Stimulated activated memory B cell treated with anti-CD40 and anti-IgM and Interleukin-4, amounts not matched to agents 10 μg/mL and 1 μg/mL and 100 μg/mL, for 72 hours (primary cell): ENCODE data around the gene TPRX1.
"Not testable (repeated sequence)": the region's sequence is repeated elsewhere in the genome, so short reads cannot be mapped to it uniquely, and the experiment has no call there.

Experiments
- ATAC-seq: fragments of 150-1000 bp; cut with Tn5 transposase; 2 replicates; pipeline ENCODE4 v1.10.0; 2021
- H3K27ac Mint-ChIP-seq: one replicate; pipeline ENCODE4 v1.8.0; 2022; ENCODE audit warnings: mild to moderate bottlenecking, mixed read lengths
- H3K27me3 Mint-ChIP-seq: one replicate; pipeline ENCODE4 v1.8.0; 2022; ENCODE audit warnings: mixed read lengths
- H3K36me3 Mint-ChIP-seq: one replicate; pipeline ENCODE4 v1.8.0; 2022; ENCODE audit warnings: mixed read lengths
- H3K4me1 Mint-ChIP-seq: one replicate; pipeline ENCODE4 v1.8.0; 2022; ENCODE audit warnings: mixed read lengths
- H3K4me3 Mint-ChIP-seq: one replicate; pipeline ENCODE4 v1.8.0; 2022; ENCODE audit warnings: mild to moderate bottlenecking, moderate library complexity, mixed read lengths
- H3K9me3 Mint-ChIP-seq: one replicate; pipeline ENCODE4 v1.8.0; 2022; ENCODE audit warnings: mixed read lengths

TPRX1 gene, protein sequence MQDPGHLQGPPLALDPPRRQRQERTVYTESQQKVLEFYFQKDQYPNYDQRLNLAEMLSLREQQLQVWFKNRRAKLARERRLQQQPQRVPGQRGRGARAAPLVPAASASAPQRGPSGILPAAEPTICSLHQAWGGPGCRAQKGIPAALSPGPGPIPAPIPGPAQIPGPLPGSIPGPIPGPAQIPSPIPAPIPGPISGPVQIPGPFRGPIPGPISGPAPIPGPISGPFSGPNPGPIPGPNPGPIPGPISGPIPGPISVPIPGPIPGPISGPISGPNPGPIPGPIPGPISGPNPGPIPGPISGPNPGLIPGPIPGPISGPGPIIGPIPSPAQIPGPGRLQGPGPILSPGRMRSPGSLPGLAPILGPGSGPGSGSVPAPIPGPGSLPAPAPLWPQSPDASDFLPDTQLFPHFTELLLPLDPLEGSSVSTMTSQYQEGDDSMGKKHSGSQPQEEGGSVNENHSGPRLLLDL

DNA sequence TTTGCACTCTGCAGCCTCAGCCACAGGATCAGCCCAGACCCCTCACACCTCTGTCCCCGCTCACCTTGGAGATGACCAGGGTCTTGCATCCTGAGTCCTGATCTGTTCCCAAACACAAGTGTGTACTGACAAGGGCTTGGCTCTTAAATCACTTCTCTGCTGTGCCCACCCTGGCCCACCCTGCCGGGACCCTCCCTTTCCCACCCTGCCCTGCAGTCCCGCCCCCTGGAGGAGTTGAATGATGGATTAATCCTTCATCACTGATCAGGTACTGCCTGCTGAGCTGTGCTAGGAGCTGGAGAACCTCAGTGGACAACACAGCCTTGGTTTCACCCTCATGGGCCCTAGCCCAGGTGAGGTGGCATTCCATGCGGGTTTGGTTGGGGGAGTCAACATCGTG, at the start of gene TPRX1:
Gene TPRX1 (minus strand): TSS at position 101 of the 400 bp plus-strand sequence. CDS start 12 bp downstream, at position 89.
- ATAC-seq: not testable (repeated sequence)

DNA sequence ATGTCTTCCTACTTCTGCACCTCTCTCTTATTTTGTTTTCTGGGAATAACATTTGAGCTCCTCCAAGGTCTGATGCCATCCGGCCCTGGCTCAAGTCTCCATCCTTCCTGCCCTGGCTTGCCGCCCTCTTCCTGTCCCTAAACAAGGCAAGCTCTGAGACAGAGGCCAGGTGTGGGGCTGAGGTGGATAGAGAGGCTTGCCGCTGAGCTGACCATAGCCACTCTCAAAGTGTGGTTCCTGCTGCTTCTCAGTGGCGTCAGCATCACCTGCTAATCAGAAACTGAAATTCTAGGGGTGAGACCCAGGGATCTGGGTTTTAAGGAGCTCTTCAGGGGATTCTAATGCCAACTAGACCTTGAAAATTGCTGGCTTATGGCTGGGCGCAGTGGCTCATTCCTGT, 48.7 kb upstream of the TPRX1 start:
- Mint-ChIP-seq H3K4me3 (no peak overlapping the region), H3K36me3 (peaks cover 5% of the 10 kb centered on the region), H3K27ac (no peak overlapping the region), H3K27me3 (peaks cover 70% of the 10 kb centered on the region), H3K9me3 (peaks cover 4% of the 10 kb centered on the region), H3K4me1 (no peaks in the 10 kb centered on the region)
- no peak for ATAC-seq

More for the DNA sequence above, at the start of gene TPRX1:
- H3K9me3 Mint-ChIP-seq, H3K4me3 Mint-ChIP-seq, H3K36me3 Mint-ChIP-seq, H3K4me1 Mint-ChIP-seq, H3K27me3 Mint-ChIP-seq, H3K27ac Mint-ChIP-seq: not testable (repeated sequence)

DNA sequence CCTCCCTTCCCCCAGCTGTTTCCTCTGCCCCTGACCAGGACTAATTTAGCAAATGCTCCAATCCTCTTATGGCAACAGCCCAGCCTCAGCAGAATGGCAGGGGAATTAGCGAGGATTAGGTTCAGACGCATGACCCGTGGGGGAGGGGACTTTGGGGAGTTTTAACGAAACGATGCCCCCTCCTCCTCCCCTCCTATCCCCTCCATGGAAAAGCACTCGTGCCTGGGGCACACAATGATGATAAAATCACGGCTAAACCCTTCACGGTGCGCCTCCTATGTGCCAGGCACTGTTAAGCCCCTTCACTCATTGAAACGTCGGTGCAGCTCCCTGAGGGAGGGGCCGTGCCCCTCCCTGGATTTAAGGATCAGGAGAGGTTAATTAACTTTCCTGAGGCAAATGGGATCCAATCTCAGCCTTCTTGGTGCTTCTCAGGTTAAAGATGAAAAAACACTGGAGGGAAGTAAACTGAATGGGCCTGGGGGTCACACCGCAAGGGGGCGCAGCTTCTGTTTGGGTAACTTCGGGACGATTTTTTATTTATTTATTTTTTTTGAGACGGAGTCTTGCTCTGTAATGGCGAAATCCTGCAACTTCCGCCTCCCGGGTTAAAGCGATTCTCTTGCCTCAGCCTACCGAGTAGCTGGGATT, 44.6 kb upstream of the TPRX1 start:
- no peak for ATAC-seq
- no peaks in the 10 kb centered on the region for H3K4me1 Mint-ChIP-seq
- peaks cover 5% of the 10 kb centered on the region for H3K36me3 Mint-ChIP-seq
- H3K4me3 Mint-ChIP-seq: no peak overlapping the region
- no peak overlapping the region for H3K27ac Mint-ChIP-seq
- H3K9me3 Mint-ChIP-seq: peaks cover 4% of the 10 kb centered on the region
- peaks cover 66% of the 10 kb centered on the region for H3K27me3 Mint-ChIP-seq

DNA sequence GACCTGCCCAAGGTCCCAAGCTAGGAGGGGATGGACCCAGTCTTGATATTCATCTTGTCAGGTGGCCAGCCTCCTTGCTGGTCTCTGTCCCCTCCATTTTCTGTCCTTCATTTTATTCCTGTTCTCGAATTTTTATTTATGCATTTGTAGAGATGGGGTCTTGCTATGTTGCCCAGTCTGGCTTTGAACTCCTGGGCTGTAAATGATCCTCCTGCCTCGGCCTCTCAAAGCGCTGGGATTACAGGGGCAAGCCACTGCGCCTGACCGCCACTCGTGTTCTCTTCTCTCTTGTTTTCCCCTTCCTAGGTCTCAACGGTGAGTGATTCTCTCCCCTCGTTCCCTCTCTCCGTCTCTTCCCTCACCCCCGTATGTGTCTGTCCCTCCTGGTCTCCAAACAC, 44.1 kb upstream of the TPRX1 start:
- Mint-ChIP-seq H3K4me3 (no peak overlapping the region), H3K27me3 (peaks cover 66% of the 10 kb centered on the region), H3K27ac (no peak overlapping the region), H3K36me3 (peaks cover 5% of the 10 kb centered on the region), H3K4me1 (no peaks in the 10 kb centered on the region), H3K9me3 (peaks cover 4% of the 10 kb centered on the region)
- ATAC-seq: no peak

DNA sequence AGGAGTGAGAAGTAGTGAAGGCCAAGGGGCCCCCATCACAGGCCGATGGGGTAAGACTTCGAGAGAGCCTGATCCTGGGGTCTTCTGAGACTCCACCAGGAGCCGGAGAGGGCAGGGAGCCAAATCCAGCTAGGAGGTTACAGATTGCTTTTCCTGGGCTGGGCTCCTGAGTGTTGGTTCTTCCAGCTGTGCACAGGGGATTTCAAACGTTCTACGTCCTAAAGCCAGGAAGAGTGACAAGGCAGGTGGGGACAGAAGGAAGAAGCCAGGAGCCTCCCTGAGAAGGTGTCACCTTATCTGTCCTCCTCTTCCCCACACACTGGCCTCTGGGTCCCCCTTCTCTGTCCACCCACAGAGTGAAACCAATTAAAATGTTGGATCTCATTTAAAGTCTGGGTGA, 38.6 kb upstream of the TPRX1 start:
- Mint-ChIP-seq H3K9me3 (no peaks in the 10 kb centered on the region), H3K4me3 (no peak overlapping the region), H3K36me3 (no peaks in the 10 kb centered on the region), H3K4me1 (no peaks in the 10 kb centered on the region), H3K27me3 (peaks cover 42% of the 10 kb centered on the region), H3K27ac (no peak overlapping the region)
- no peak for ATAC-seq

DNA sequence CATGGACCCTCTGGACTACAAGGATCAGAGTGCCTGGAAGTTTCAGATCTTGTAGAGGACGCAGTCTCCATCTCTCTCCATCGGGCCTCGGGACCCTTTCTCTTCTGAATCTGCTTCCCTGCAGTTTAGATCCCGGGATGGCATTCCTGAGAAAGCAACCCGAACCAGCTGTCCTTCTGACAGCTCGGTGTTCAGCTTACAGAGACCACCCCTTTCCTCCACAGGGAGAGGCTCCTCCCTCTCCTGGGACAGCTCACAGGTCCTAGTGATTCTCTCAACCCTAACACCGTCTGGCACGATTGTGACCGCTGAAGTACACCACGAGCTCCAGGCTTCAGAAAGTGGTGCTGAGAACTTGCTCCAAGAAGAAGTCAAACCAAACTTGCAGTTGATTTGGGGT, 35.6 kb upstream of the TPRX1 start:
- no peak for ATAC-seq
- Mint-ChIP-seq H3K9me3 (no peaks in the 10 kb centered on the region), H3K36me3 (no peaks in the 10 kb centered on the region), H3K4me1 (no peaks in the 10 kb centered on the region), H3K27ac (no peak overlapping the region), H3K27me3 (peaks cover 34% of the 10 kb centered on the region), H3K4me3 (no peak overlapping the region)

DNA sequence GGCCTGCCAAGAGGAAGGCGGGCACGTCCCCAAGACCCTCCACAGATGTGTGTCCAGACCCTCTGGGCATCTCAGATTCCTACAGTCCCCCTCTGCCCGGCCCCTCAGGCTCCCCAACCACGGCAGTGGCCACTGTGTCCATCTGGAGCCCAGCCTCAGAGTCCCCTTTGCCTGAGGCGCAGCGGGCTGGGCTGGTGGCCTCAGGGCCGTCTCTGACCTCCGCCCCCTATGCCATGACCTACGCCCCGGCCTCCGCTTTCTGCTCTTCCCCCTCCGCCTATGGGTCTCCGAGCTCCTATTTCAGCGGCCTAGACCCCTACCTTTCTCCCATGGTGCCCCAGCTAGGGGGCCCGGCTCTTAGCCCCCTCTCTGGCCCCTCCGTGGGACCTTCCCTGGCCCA, 35.1 kb upstream of the TPRX1 start:
- Mint-ChIP-seq H3K9me3 (no peaks in the 10 kb centered on the region), H3K4me1 (no peaks in the 10 kb centered on the region)

DNA sequence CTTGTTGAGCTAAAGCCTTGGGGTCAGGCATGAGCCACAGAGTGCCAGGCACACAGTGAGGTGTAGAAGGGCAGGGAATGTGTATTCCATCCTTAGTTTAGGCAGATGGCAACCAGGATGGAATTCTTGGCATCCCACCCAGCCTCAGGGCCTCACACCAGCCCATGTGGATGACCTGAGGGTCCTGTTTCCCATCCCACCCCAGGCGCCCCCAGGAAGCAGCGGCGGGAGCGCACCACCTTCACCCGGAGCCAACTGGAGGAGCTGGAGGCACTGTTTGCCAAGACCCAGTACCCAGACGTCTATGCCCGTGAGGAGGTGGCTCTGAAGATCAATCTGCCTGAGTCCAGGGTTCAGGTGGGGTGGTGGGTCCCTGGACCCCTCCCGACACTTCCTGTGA, 31.7 kb upstream of the TPRX1 start:
- no peaks in the 10 kb centered on the region for H3K4me1 Mint-ChIP-seq
- H3K27ac Mint-ChIP-seq: no peak overlapping the region
- H3K4me3 Mint-ChIP-seq: no peak overlapping the region
- H3K9me3 Mint-ChIP-seq: no peaks in the 10 kb centered on the region
- no peak for ATAC-seq
- H3K36me3 Mint-ChIP-seq: no peaks in the 10 kb centered on the region
- H3K27me3 Mint-ChIP-seq: peaks cover 11% of the 10 kb centered on the region

More for the DNA sequence above, 35.1 kb upstream of the TPRX1 start:
- Mint-ChIP-seq H3K4me3 (no peak overlapping the region), H3K36me3 (no peaks in the 10 kb centered on the region), H3K27me3 (peaks cover 34% of the 10 kb centered on the region), H3K27ac (no peak overlapping the region)
- ATAC-seq: no peak

DNA sequence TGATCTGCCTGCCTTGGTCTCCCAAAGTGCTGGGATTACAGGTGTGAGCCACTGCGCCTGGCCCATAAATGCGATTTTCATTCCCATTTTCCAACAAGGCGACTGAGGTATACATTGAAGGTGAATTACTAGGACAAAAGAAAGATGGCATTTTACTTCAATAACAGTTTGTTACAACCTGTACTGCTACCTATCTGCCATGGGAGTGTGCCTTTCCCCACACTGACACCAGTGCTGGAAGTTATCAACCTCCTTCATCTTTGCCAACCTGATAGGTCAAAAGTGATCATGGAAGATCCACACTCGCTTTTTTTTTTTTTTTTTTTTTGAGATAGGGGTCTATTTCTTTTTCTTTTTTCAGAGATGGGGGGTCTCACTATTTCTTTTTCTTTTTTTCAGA, 28.4 kb upstream of the TPRX1 start:
- H3K27me3 Mint-ChIP-seq: peaks cover 11% of the 10 kb centered on the region
- H3K4me3 Mint-ChIP-seq: no peak overlapping the region
- H3K4me1 Mint-ChIP-seq: no peaks in the 10 kb centered on the region
- ATAC-seq: no peak
- H3K9me3 Mint-ChIP-seq: no peaks in the 10 kb centered on the region
- H3K36me3 Mint-ChIP-seq: no peaks in the 10 kb centered on the region
- no peak overlapping the region for H3K27ac Mint-ChIP-seq

DNA sequence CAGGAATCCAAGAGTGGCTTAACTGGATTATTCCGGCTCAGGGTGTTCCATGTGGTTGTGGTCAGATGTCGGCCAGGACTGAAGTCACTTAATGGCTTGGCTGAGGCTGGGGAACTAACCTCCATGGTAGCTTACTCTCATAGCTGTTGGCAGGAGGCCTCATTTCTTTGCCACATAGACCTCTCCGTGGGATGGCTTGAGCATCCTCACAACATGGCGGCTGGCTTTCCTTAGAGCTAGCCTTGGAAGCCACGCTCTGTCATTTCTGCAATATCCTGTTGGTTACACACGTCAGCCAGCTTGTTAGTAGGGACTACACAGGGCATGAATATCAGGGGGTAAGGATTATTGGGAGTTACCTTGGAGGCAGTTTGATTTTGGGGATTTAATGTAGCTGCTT, 22.4 kb upstream of the TPRX1 start:
- Mint-ChIP-seq H3K9me3 (peaks cover 5% of the 10 kb centered on the region), H3K4me3 (no peak overlapping the region)

DNA sequence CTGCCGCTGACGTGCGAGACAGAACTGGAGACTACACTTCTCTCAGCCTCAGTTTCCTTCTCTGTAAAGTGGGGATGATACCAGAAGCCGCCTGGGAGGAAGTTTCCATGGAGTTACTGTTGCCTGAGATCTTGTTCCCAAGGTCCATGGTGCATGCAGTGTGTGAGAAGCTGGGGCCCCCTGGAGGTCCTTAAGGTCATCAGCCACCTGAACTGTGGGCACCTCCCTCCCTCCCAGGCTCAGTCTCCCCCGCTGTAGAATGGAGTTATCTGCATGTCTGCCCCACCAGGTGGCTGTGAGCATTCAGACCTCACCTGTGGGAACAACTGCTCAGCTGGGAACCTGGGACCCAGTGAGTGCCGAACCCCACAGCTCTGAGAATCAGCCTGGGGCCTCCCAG, 20.0 kb upstream of the TPRX1 start:
- no peaks in the 10 kb centered on the region for H3K36me3 Mint-ChIP-seq
- no peak for ATAC-seq
- no peak overlapping the region for H3K4me3 Mint-ChIP-seq
- H3K27me3 Mint-ChIP-seq: peaks cover 54% of the 10 kb centered on the region
- peaks cover 11% of the 10 kb centered on the region for H3K4me1 Mint-ChIP-seq
- H3K27ac Mint-ChIP-seq: no peak overlapping the region
- H3K9me3 Mint-ChIP-seq: peaks cover 5% of the 10 kb centered on the region

More for the DNA sequence above, 22.4 kb upstream of the TPRX1 start:
- peaks cover 29% of the 10 kb centered on the region for H3K27me3 Mint-ChIP-seq
- ATAC-seq: no peak
- H3K36me3 Mint-ChIP-seq: no peaks in the 10 kb centered on the region
- H3K4me1 Mint-ChIP-seq: no peaks in the 10 kb centered on the region
- no peak overlapping the region for H3K27ac Mint-ChIP-seq

DNA sequence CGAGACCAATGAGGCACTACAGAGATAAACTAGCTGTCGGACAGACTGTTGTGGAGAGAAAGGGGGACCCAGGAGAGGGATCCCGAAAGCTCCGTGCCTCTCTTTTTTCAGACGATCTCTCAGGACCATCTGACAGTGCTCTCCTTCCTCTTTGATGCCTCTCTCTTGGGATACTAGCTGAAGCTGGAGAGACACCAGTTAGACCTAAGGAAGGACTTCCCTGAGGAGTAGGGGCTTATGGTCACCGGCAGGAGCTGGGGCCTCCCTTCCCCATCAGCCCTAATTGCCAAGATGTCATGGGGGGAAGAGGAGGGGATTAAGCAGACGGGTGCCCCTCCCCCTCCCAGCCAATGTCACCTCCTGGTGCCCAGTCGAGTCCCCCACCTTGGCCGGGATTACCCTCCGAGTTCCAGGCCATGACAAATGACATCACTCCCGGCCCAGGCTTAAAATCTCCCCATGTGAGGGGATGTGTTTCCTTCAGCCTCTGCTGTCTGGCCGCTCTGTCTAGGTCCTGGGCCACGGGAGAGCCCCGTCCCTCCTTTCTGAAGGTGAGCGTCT, 17.2 kb upstream of the TPRX1 start, which contains the start of gene CRX:
Gene CRX (plus strand): TSS at position 478 of the 561 bp plus-strand sequence. CDS start 12,507 bp downstream, outside the sequence.
- peaks cover 11% of the 10 kb centered on the region for H3K4me1 Mint-ChIP-seq
- no peaks in the 10 kb centered on the region for H3K36me3 Mint-ChIP-seq
- H3K27ac Mint-ChIP-seq: no peak within 1 kb of the TSS
- H3K27me3 Mint-ChIP-seq: peaks cover 63% of the 10 kb centered on the region
- no peaks in the 10 kb centered on the region for H3K9me3 Mint-ChIP-seq
- no peak within 1 kb of the TSS for H3K4me3 Mint-ChIP-seq
- no peak for ATAC-seq

DNA sequence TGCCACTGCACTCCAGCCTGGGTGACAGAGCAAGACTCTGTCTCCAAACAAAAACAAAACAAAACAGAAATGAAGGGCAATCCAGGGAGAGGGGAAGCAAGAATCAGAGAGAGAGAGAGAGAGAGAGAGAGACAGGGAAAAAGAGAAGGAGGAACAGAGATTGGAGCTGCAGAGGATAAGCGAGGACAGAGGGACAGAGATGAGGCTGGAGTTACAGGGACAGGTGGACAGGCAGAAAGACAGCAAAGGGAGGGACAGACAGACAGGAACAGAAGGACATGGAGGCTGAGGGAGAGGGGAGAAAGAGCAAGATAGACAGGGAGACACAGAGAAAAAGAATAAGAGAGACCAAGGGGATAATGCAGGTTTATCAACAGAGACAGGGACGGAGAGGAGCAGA, 16.1 kb upstream of the TPRX1 start:
- no peaks in the 10 kb centered on the region for H3K36me3 Mint-ChIP-seq
- no peak for ATAC-seq
- peaks cover 11% of the 10 kb centered on the region for H3K4me1 Mint-ChIP-seq
- H3K4me3 Mint-ChIP-seq: no peak overlapping the region
- no peaks in the 10 kb centered on the region for H3K9me3 Mint-ChIP-seq
- peaks cover 55% of the 10 kb centered on the region for H3K27me3 Mint-ChIP-seq
- peak overlapping the region; percentile 52 for H3K27ac Mint-ChIP-seq

DNA sequence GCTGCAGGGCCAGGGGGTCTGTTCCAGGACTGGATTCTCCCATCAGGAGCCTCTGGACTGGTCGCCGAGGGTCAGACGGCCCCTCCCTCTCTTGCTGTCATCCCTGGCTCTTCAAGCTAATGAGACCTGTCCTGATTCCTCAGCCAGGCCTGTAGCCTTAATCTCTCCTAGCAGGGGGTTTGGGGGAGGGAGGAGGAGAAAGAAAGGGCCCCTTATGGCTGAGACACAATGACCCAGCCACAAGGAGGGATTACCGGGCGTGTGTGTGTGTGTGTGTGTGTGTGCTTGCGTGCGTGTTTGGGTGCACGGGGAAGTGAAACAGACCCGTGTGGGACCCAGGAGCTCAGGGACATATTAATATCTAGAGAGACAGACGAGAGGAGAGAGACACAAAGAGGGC, 15.5 kb upstream of the TPRX1 start:
- ATAC-seq: peak; percentile 63
- H3K27me3 Mint-ChIP-seq: peaks cover 55% of the 10 kb centered on the region
- no peaks in the 10 kb centered on the region for H3K36me3 Mint-ChIP-seq
- peak overlapping the region; percentile 52 for H3K27ac Mint-ChIP-seq
- H3K4me3 Mint-ChIP-seq: peak overlapping the region; percentile 5
- H3K4me1 Mint-ChIP-seq: peaks cover 11% of the 10 kb centered on the region
- H3K9me3 Mint-ChIP-seq: no peaks in the 10 kb centered on the region

DNA sequence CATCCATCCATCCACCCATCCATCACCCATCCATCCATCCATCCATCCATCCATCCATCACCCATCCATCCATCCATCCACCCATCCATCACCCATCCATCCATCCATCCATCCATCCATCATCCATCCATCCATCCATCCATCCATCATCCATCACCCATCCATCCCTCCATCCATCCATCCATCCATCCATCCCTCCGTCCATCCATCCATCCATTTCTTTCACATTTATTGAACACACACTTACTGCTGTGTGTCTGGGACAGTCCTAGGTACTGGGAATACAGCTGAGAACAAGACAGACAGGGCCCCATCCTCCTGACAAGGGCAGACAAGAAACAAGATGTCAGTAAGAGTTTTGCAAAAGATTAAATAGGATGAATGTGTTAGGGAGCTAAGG, 13.9 kb upstream of the TPRX1 start:
- H3K36me3 Mint-ChIP-seq, H3K9me3 Mint-ChIP-seq, ATAC-seq, H3K27ac Mint-ChIP-seq, H3K4me3 Mint-ChIP-seq: not testable (repeated sequence)
- Mint-ChIP-seq H3K4me1 (peaks cover 11% of the 10 kb centered on the region), H3K27me3 (peaks cover 64% of the 10 kb centered on the region)
